Measurements from ENCODE around the gene TMEM59L.
"Not testable (repeated sequence)": the region's sequence is repeated elsewhere in the genome, so short reads cannot be mapped to it uniquely, and the experiment has no call there.

The TMEM59L gene

DNA sequence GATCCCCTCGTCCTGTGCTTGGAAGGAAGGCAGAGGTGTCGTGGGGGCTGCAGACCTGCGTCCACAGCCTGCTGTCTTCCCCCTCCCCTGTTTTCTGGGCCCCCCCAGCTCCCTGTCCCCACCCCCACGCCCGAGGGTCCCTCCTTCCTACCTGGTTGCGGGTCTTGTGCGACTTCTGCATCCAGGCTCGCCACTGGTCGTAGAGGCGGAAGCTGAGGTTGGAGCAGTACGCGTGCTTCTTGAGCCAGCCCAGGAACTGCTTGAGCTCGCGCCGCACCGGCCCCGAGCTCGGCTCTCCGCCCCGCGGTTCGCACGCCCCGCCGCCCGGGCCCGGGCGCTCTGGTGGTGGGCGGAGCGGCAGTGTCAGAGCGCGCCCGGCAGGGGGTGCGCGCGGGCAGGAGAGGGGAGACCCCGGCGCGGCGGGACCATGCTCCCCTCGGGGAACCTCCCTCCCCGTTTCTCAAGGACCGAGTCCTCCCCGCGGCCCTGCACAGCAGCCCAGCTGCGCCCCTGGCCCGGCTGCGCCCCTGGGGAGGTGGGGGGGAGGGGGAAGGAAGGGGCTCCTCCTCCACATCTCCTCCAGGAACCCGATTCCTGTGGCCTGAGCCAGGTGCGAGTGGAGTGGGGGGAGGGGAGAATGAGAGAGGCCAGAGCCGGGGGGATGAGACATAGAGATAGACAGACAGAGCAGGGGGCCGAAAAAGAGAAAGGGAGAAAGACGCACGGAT, 18.4 kb upstream of the TMEM59L start:
- peak; percentile 57 to 69 (median 65) for DNase-seq

DNA sequence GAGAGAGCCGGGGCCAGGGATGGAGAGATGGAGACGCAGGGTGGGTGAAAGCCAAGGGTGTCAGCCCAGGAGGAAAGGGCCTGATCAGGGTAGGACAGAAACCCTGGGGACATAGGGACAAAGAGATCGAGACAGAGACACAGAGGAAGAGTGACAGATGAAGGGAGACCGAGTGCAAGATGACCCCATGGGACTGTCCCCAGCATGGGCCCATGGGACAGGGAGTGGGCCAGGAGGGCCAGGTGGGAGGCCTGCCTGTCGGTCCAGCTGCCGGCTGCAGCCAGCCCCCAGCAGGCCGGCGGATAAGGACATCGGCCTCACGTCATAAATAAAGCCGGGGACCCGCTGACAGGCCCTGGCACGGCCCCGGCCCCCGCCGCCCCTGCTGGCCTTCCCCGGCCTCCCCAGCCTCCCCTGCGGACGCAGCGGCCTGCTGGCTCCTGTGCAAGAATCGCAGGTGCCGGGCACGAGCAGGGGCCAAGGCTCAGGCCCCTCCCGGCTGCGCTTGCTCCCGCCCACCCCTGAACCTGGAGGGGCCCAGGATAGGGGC, 17.8 kb upstream of the TMEM59L start:
- DNase-seq: no peak

DNA sequence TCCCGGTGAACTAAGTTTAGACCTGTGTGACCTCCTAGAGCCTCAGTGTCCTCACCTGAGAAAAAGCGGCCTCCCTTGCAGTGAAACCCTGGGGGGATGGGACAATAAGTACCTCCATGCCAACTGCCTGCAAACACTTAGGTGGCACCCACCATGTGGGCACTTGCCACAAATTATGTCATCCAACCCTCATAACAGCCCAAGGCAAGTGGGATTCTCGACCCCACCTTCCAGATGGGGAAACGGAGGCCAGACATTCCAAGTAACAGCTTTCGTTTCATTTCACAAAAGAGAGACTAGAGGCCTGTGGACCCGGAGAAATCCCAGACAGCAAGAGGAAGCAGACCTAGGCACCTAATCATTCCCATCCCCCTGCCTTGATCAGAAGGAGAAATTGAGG, 17.2 kb upstream of the TMEM59L start:
- no peak for DNase-seq

DNA sequence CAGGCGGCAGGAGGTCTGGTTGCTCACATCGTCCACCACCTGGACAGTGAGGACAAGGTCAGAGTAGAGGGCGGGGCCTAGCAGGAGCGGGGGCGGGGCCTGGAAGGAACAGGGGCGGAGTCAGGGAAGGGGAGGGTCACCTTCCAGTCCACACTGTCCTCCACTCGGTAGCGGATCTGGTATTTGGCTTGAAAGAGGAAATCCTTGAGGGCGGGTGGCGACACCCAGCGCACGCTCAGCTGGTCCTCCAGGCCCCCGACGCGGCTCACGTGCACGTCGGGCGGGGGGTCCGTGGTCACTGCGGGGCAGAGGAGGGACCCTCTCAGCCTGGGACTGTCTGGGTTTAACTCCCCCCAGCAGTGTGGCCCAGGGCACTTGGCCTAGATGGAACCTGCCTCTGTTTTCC, 15.9 kb upstream of the TMEM59L start:
- DNase-seq: no peak

- no peak for DNase-seq
Observed at GRCh38 chr19:18597809-18598660, 14.6 kb upstream of the TMEM59L start.

- DNase-seq: no peak
Observed at GRCh38 chr19:18599485-18599884, 13.2 kb upstream of the TMEM59L start.

- not testable (repeated sequence) for DNase-seq
Observed at GRCh38 chr19:18600692-18601397, 11.8 kb upstream of the TMEM59L start.

DNA sequence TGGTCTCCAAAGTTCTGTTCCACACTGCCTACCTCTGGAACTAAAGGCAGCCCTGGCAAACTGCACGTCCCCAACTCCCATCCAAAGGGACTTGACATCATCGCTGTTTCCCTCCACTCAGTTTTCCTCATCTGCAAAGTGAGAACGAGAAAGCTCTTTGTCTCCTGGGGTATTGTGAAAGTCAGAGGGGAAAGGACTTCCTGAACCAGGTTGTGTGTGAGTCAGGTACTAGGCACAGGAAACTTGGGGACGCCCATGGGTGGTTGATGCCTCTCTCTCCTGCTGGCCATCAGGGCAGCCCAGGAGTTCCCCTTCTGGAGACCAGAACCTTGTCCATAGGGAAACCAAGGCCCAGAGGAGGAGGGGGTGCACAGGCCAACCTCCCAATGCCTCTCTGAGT, 10.8 kb upstream of the TMEM59L start:
- no peak for DNase-seq

GRCh38 chr19:18603255-18603957, 9.3 kb upstream of the TMEM59L start:
- DNase-seq: peak in 1 of 5 experiments; percentile 37

DNA sequence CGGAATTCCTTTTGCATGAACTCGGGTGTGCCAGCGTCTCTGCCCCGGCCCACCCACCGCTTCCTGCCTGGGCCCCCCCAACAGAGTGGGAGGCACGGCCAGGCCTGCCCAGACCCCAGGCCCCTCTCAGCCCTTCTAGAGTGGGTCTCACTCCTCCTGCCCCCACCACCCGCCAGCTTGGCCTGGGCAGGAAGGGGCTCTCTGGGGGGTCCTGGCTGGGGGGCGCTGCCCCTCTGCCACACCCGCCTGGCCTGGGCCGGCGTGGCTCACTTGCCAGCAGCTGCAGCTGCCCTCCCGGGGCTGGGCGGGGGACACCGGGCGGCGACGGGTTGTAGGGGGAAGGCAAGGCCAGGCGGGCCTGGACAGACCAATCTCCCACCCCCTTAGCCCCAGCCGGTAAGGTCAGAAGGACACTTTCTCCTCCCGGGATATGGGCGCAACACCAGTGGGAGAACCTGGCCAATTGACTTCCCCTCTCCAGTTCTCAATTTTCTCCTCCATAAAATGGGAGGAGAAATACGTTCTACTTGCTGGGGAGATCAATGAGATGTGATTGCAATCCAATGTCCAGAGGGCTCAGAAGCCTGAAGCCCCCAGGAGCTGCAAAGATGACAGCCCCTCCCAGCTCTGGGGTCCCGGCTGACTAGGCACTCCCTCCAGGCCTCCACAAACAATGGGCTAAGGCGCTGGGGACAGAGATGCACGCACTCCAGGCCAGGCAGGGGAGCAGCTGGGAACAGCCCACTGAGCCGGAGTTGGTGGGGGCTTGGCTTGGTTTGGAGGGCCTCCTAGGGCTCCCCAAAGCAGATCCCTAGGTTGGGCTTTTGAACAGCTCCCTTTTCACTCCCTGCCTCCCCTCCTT, 8.5 kb upstream of the TMEM59L start:
- no peak for DNase-seq

DNA sequence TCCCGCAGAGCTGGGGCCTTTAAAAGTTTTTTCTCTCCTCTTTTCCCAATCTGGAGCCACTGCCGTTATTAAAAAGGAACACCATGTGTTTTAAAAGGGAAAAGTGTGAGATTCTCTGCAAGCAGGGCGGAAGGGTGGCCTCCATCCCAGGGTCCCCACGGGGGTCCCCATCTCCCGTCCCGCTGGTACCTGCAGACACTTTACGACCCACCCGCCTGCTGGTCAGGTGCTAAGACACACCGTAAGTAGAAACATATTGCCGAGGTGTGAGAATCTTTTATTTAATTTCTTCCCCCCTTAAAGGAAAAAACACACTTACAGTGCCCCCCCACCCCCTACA, 7.9 kb upstream of the TMEM59L start:
- no peak for DNase-seq

GRCh38 chr19:18605196-18605545, 7.5 kb upstream of the TMEM59L start:
- DNase-seq: no peak

- DNase-seq: no peak
Observed at GRCh38 chr19:18605546-18606280, 7.0 kb upstream of the TMEM59L start.

DNA sequence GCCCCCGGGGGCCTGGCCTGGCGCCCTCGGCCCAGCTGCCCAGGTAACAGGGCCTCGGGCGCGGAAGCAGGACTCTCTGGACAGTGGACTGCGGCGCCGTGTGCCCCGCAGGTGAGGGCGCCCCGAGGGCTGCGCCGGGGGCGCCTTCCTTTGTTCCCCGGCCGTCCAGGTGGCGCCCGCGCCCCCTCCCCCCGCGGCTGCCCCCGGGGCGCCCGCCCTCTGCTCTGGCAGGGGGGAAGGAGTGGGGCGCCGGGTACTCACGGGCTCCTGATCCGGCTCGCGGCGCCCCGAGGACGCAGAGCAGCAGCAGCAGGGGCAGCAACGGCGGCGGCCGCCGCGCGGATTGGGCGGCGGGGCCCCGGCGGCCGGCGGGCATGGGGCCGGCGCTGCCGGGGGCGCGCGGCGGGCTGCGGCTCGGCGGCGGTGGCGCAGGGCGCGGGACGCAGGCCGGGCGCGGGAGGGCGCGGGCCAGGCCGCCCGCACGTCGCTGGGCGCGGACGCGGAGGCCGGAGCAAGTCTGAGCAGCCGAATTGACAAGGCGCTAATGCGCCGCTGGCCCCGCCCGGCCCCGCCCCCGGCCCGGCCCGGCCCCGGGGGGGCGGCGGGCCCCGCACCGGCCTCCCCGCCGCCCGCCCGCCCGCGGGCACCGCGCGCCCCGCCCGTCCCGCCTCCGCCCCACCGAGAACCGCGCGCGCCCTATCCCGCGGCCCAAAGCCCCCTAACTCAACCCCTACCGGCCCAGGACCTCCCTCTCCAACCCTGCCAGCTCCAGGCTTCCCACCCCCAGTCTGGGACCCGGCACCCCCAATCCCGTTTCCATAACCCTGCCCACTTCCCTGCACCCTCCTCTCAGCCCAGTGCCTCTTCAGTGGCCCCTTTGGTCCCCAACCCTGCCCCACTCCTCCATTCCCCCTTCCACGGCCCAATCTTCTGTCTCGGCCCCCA, 6.1 kb upstream of the TMEM59L start, which contains the start of gene CRLF1:
TSS of gene CRLF1 (minus strand) at position 519 of the 945 bp plus-strand sequence. CDS start at position 376, 143 bp downstream.
- no peak for DNase-seq

- DNase-seq: no peak
Observed at GRCh38 chr19:18607226-18608101, 5.2 kb upstream of the TMEM59L start.

GRCh38 chr19:18608102-18608804, 4.4 kb upstream of the TMEM59L start:
- no peak for DNase-seq

GRCh38 chr19:18608805-18609716, 3.6 kb upstream of the TMEM59L start:
- DNase-seq: no peak
